GM12878 (cell line): ENCODE results near the gene TSPO2.

Source experiments
- ZZZ3 ChIP-seq: IDR thresholded peaks from 2 replicates; pipeline ENCODE4 v1.6.1; 2011; ENCODE audit warnings: low read depth; ENCODE audit not compliant: control insufficient read depth, insufficient read length
- TF ChIP-seq, protein P1 (sequence below): IDR thresholded peaks from 2 replicates; pipeline ENCODE4 v1.6.1; 2011; ENCODE audit warnings: borderline replicate concordance, low read depth, mild to moderate bottlenecking, moderate library complexity, mixed read lengths, low read length; ENCODE audit not compliant: insufficient read depth; ENCODE audit errors: extremely low read length

DNA sequence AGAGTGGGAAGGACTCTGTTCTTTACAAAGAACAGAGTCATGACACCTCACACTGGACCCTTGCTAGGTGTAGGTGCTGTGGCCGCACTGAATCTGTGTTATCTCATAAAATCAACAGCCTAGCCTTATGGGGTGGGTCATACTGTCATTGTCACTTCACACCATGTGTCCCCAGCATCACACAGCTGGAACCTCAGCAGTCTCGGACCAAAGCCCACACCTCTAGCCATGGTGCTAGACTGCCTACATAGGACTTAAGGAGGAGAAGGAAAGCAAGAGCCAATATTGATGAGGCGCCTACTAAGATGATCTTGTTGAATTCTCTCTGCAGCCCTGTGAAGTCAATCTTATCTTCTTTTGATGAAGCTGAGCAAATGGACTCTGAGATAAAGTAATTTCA lies 34.3 kb upstream of the TSPO2 start:
- TF ChIP-seq, protein P1, sequence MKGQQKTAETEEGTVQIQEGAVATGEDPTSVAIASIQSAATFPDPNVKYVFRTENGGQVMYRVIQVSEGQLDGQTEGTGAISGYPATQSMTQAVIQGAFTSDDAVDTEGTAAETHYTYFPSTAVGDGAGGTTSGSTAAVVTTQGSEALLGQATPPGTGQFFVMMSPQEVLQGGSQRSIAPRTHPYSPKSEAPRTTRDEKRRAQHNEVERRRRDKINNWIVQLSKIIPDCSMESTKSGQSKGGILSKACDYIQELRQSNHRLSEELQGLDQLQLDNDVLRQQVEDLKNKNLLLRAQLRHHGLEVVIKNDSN: no peak
- no peak for TF ChIP-seq ZZZ3
